Measurements from ENCODE around the gene LRRC3.
"Not testable (repeated sequence)": the region's sequence is repeated elsewhere in the genome, so short reads cannot be mapped to it uniquely, and the experiment has no call there.

LRRC3 gene

GRCh38 chr21:44477712-44478111 lies 22.4 kb downstream of the LRRC3 start:
- no peak for TF ChIP-seq CTCF (IDR thresholded peaks at IDR 0.05; ENCODE audit: poor library complexity, severe bottlenecking)
- H3K9me3 ChIP-seq (ENCODE audit: severe bottlenecking) = no peaks in the 10 kb centered on the region
- no peak for ATAC-seq (ENCODE audit: low read depth)
- no peak overlapping the region for H3K4me3 ChIP-seq (ENCODE audit: severe bottlenecking)
- H3K27ac ChIP-seq (ENCODE audit: poor library complexity, severe bottlenecking) = no peak overlapping the region
- no peak for DNase-seq (ENCODE audit: low spot score)
- H3K27me3 ChIP-seq (ENCODE audit: insufficient read depth, poor library complexity, severe bottlenecking) = no peaks in the 10 kb centered on the region
- H3K4me1 ChIP-seq (ENCODE audit: insufficient read depth, poor library complexity, severe bottlenecking) = no peaks in the 10 kb centered on the region
- H3K36me3 ChIP-seq (ENCODE audit: low read depth) = no peaks in the 10 kb centered on the region

GRCh38 chr21:44478124-44478800 lies 23.0 kb downstream of the LRRC3 start:
- Histone ChIP-seq H3K36me3 (ENCODE audit: low read depth) (no peaks in the 10 kb centered on the region), H3K4me3 (ENCODE audit: severe bottlenecking) (no peak overlapping the region), H3K27ac (ENCODE audit: poor library complexity, severe bottlenecking) (no peak overlapping the region), H3K27me3 (ENCODE audit: insufficient read depth, poor library complexity, severe bottlenecking) (no peaks in the 10 kb centered on the region), H3K4me1 (ENCODE audit: insufficient read depth, poor library complexity, severe bottlenecking) (no peaks in the 10 kb centered on the region), H3K9me3 (ENCODE audit: severe bottlenecking) (no peaks in the 10 kb centered on the region)
- TF ChIP-seq CTCF (IDR thresholded peaks at IDR 0.05; ENCODE audit: poor library complexity, severe bottlenecking) = no peak
- no peak for DNase-seq (ENCODE audit: low spot score)
- no peak for ATAC-seq (ENCODE audit: low read depth)

GRCh38 chr21:44478801-44479167 lies 23.5 kb downstream of the LRRC3 start:
- TF ChIP-seq CTCF (IDR thresholded peaks at IDR 0.05; ENCODE audit: poor library complexity, severe bottlenecking) = no peak
- H3K27me3 ChIP-seq (ENCODE audit: insufficient read depth, poor library complexity, severe bottlenecking) = no peaks in the 10 kb centered on the region

GRCh38 chr21:44479556-44480199 lies 24.4 kb downstream of the LRRC3 start:
- not testable (repeated sequence) for DNase-seq (ENCODE audit: low spot score); H3K27ac ChIP-seq (ENCODE audit: poor library complexity, severe bottlenecking); H3K36me3 ChIP-seq (ENCODE audit: low read depth); ATAC-seq (ENCODE audit: low read depth); H3K27me3 ChIP-seq (ENCODE audit: insufficient read depth, poor library complexity, severe bottlenecking); H3K4me1 ChIP-seq (ENCODE audit: insufficient read depth, poor library complexity, severe bottlenecking); H3K4me3 ChIP-seq (ENCODE audit: severe bottlenecking); H3K9me3 ChIP-seq (ENCODE audit: severe bottlenecking)
- TF ChIP-seq CTCF (IDR thresholded peaks at IDR 0.05; ENCODE audit: poor library complexity, severe bottlenecking) = peak; percentile 60

More at GRCh38 chr21:44478801-44479167, 23.5 kb downstream of the LRRC3 start:
- DNase-seq (ENCODE audit: low spot score) = no peak
- H3K4me1 ChIP-seq (ENCODE audit: insufficient read depth, poor library complexity, severe bottlenecking) = no peaks in the 10 kb centered on the region
- H3K36me3 ChIP-seq (ENCODE audit: low read depth) = no peaks in the 10 kb centered on the region
- ATAC-seq (ENCODE audit: low read depth) = no peak
- H3K9me3 ChIP-seq (ENCODE audit: severe bottlenecking) = no peaks in the 10 kb centered on the region
- H3K27ac ChIP-seq (ENCODE audit: poor library complexity, severe bottlenecking) = no peak overlapping the region
- H3K4me3 ChIP-seq (ENCODE audit: severe bottlenecking) = no peak overlapping the region
